Measurements from ENCODE around the gene PPP1R14B. TPM values are rescaled to one million over a fixed set of nuclear protein-coding genes. Genes with fewer than 3 reads are reported as not detected.
A peak's percentile ranks its signal among the peaks of the same experiment; 100 is the strongest.

Gene PPP1R14B
- total RNA-seq, 1 experiment from 2014 or later = 1,496 TPM

GRCh38 chr11:64206457-64207255 is 40.1 kb downstream of the PPP1R14B start, which contains the start of gene FERMT3:
Gene FERMT3 (plus strand): TSS chr11:64206721. CDS start chr11:64207365, 644 bp downstream.
- Histone ChIP-seq H3K27me3 (ENCODE audit: low read length) (no peaks in the 10 kb centered on the region), H3K4me2 (ENCODE audit: low read length) (no peak within 1 kb of the TSS), H3K36me3 (ENCODE audit: low read depth, low read length) (peaks cover 48% of the 10 kb centered on the region), H2AFZ (ENCODE audit: low read length) (no peak within 1 kb of the TSS), H3K79me2 (ENCODE audit: low read length) (no peaks in the 10 kb centered on the region), H3K4me3 (ENCODE audit: low read length) (no peak within 1 kb of the TSS), H3K27ac (ENCODE audit: low read length) (no peak within 1 kb of the TSS), H3K9me2 (replicated peaks; ENCODE audit: low read length) (no peaks in the 10 kb centered on the region), H3K9me3 (ENCODE audit: low read length) (no peaks in the 10 kb centered on the region), H3F3A (ENCODE audit: low read length, unreplicated experiment) (peaks cover 4% of the 10 kb centered on the region), H3K4me1 (ENCODE audit: insufficient read depth, low read length) (0 out of 2 replicates have a peak, but pooled peaks cover 3% of the 10 kb centered on the region), H3K9ac (ENCODE audit: low read length) (no peak within 1 kb of the TSS), H4K20me1 (ENCODE audit: low read length) (peaks cover 7% of the 10 kb centered on the region; the same call in 1 of the 2 replicates)
- TF ChIP-seq EZH2 (IDR thresholded peaks at IDR 0.05; ENCODE audit: low read length, unreplicated experiment) (no peak), EZH2phosphoT487 (IDR thresholded peaks at IDR 0.05; ENCODE audit: borderline replicate concordance, low read length) (no peak)
- TF ChIP-seq, protein P1, sequence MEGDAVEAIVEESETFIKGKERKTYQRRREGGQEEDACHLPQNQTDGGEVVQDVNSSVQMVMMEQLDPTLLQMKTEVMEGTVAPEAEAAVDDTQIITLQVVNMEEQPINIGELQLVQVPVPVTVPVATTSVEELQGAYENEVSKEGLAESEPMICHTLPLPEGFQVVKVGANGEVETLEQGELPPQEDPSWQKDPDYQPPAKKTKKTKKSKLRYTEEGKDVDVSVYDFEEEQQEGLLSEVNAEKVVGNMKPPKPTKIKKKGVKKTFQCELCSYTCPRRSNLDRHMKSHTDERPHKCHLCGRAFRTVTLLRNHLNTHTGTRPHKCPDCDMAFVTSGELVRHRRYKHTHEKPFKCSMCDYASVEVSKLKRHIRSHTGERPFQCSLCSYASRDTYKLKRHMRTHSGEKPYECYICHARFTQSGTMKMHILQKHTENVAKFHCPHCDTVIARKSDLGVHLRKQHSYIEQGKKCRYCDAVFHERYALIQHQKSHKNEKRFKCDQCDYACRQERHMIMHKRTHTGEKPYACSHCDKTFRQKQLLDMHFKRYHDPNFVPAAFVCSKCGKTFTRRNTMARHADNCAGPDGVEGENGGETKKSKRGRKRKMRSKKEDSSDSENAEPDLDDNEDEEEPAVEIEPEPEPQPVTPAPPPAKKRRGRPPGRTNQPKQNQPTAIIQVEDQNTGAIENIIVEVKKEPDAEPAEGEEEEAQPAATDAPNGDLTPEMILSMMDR (conservative IDR thresholded peaks at IDR 0.05; ENCODE audit: low read depth, low read length) = no peak
- no TSS peak for BruUV-seq (replicated peaks)
- ChIA-PET CTCF (interaction anchor here (0.7 kb wide), 1 partner anchor 45 kb away, joined by 7 read pairs; no protein-coding TSS in a partner anchor), POLR2A (ENCODE audit: unreplicated experiment) (no interaction called here)
- no peak for DNase-seq
- intact Hi-C loops (cut with micrococcal nuclease) = no loop called here
- no peak for ATAC-seq

DNA sequence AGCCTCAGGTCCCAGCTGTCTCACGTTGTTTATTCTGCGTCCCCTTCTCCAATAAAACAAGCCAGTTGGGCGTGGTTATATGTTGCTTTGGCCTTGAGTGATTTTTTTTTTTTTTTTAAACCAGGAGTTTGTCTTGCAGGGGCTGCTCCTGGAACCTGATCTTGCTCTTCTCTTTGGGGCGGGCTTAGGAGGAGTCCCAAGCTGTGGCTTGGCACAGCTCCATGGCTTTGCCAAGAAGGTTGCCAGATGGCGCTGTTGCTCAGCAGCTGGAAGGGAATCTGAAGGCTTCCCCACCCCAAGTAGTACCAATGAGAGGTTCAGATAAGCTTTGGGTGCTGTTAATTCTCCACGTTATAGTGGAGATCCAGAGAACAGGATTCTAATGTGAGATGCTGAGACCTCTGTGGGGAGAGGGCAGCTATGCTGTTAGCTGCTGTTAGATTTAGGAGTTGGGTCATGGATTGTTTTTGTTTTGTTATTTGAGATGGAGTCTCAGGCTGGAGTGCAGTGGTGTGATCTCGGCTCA is 42.2 kb downstream of the PPP1R14B start:
- Histone ChIP-seq H3K36me3 (ENCODE audit: low read depth, low read length) (peaks cover 68% of the 10 kb centered on the region), H3K79me2 (ENCODE audit: low read length) (peaks cover 9% of the 10 kb centered on the region; the same call in 1 of the 2 replicates), H3K27me3 (ENCODE audit: low read length) (no peaks in the 10 kb centered on the region), H3K4me2 (ENCODE audit: low read length) (no peak overlapping the region), H3K9me2 (replicated peaks; ENCODE audit: low read length) (no peaks in the 10 kb centered on the region), H3K9ac (ENCODE audit: low read length) (no peak overlapping the region), H2AFZ (ENCODE audit: low read length) (no peak overlapping the region), H4K20me1 (ENCODE audit: low read length) (peaks cover 7% of the 10 kb centered on the region; the same call in 1 of the 2 replicates), H3K9me3 (ENCODE audit: low read length) (no peaks in the 10 kb centered on the region), H3F3A (ENCODE audit: low read length, unreplicated experiment) (peaks cover 4% of the 10 kb centered on the region), H3K4me3 (ENCODE audit: low read length) (no peak overlapping the region), H3K27ac (ENCODE audit: low read length) (no peak overlapping the region), H3K4me1 (ENCODE audit: insufficient read depth, low read length) (0 out of 2 replicates have a peak, but pooled peaks cover 3% of the 10 kb centered on the region)
- intact Hi-C loops (cut with micrococcal nuclease) = loop anchor here (1.0 to 2.0 kb wide), 3 partner anchors 22 to 100 kb away; partner anchors contain the start of genes ESRRA, NUDT22, PLCB3 and TRPT1
- peak; percentile 73 for ATAC-seq
- DNase-seq = peak; percentile 98
- TF ChIP-seq EZH2phosphoT487 (IDR thresholded peaks at IDR 0.05; ENCODE audit: borderline replicate concordance, low read length) = no peak
- TF ChIP-seq, protein P1 (conservative IDR thresholded peaks at IDR 0.05; ENCODE audit: low read depth, low read length) = peak; percentile 96
- no peak for TF ChIP-seq EZH2 (IDR thresholded peaks at IDR 0.05; ENCODE audit: low read length, unreplicated experiment)
- POLR2A ChIA-PET (ENCODE audit: unreplicated experiment) = interaction anchor here (0.7 to 1.1 kb wide), 2 partner anchors 19 to 121 kb away, joined by 6 to 10 read pairs; partner anchors contain the start of gene STIP1
- CTCF ChIA-PET = interaction anchor here (0.5 to 1.6 kb wide), 17 partner anchors 9 to 151 kb away, joined by 3 to 15 read pairs (median 5); partner anchors contain the start of genes DNAJC4, FKBP2, NUDT22 and PRDX5
- BruUV-seq (replicated peaks) = no TSS peak
